K562 (cell line): Measurements from ENCODE around the gene SGSM2. TPM values are rescaled to one million over a fixed set of nuclear protein-coding genes. Genes with fewer than 3 reads are reported as not detected.

Source experiments
- polyA plus RNA-seq, 8 experiments: library from polyadenylated mRNA; depleted of rRNA in 4 of 8; stranded (reverse) in 5 of 8; unstranded in 3 of 8; fragments of >200 nt; fragmentation: Nextera tagmentation in 2 of 8; fragmentation: Illumina TruSeq in 1 of 8; extraction: Ambion mirVana in 2 of 8; extraction: Trizol in 1 of 8; gene quantifications; 2 replicates each; pipeline versions ENCODE4 v1.2.1 to v1.2.3, GENCODE V29; 2011 to 2014; ENCODE audit warnings: inconsistent platforms in 1 of 8, missing spikeins in 1 of 8
- small RNA-seq: library from RNA; depleted of rRNA; stranded (forward); fragments of <200 nt; gene quantifications from one replicate; pipeline ENCODE3, GENCODE V24; 2014
- total RNA-seq, 7 experiments: library from RNA; depleted of rRNA in 6 of 7; stranded (reverse); fragments of >200 nt in 6 of 7; fragmentation: Illumina TruSeq in 2 of 7; extraction: Trizol in 2 of 7; gene quantifications; 2 replicates each; pipeline versions ENCODE4 v1.2.1 to v1.2.3, GENCODE V29; 2011 to 2021; ENCODE audit warnings: low replicate concordance in 1 of 7

SGSM2 gene
- total and polyA plus RNA-seq, 9 of the 15 experiments (the other 6 are each of a cell fraction or from before 2014, with no cell fraction given) = 0.20 to 26.3 (median 14.8) TPM

Small RNA genes lying within 50 kb of the gene (small RNA-seq; reads per million reads assigned to genes)
- gene AC006435.3 (not detected), gene AC006435.4 (not detected), gene SNORD91A (948 reads per million, percentile 99 among the genes with 10 or more reads in this experiment), gene SNORD91B (136 reads per million, percentile 99 among the genes with 10 or more reads in this experiment)

Other genes with a start within 250 kb of the SGSM2 start
- gene SMG6, start 33.7 kb upstream of the SGSM2 start, total RNA-seq (2014; rRNA removed) = 6.9 and 7.3 TPM in 2 replicates
- gene SMG6, start 33.7 kb upstream of the SGSM2 start, total RNA-seq (2014; rRNA removed; fragmentation: Illumina TruSeq; extraction: Trizol) = 5.7 and 6.1 TPM in 2 replicates
- gene SMG6, start 33.7 kb upstream of the SGSM2 start, total RNA-seq (2015; rRNA removed; fragmentation: Illumina TruSeq; extraction: Trizol) = 6.0 TPM in 2 replicates
- 12.8 and 13.7 TPM in 2 replicates for gene SMG6, start 33.7 kb upstream of the SGSM2 start, total RNA-seq (2021)
- 1.7 and 3.6 TPM in 2 replicates for gene SMG6, start 33.7 kb upstream of the SGSM2 start, polyA plus RNA-seq (2011; rRNA removed)
- 13.9 TPM in 2 replicates for gene SMG6, start 33.7 kb upstream of the SGSM2 start, polyA plus RNA-seq (2014; fragmentation: Illumina TruSeq; extraction: Trizol)
- gene SMG6, start 33.7 kb upstream of the SGSM2 start, polyA plus RNA-seq (2014; fragmentation: Nextera tagmentation; extraction: Ambion mirVana) = under 1 TPM; 0.44 to 0.45 TPM
- gene SMG6, start 33.7 kb upstream of the SGSM2 start, polyA plus RNA-seq (2014; rRNA removed) = 5.5 and 5.8 TPM in 2 replicates
- 6.7 and 7.4 TPM in 2 replicates for gene SRR, start 33.6 kb upstream of the SGSM2 start, total RNA-seq (2014; rRNA removed)
- 3.7 and 5.0 TPM in 2 replicates for gene SRR, start 33.6 kb upstream of the SGSM2 start, total RNA-seq (2014; rRNA removed; fragmentation: Illumina TruSeq; extraction: Trizol)
- gene SRR, start 33.6 kb upstream of the SGSM2 start, total RNA-seq (2015; rRNA removed; fragmentation: Illumina TruSeq; extraction: Trizol) = 4.3 and 7.0 TPM in 2 replicates
- 8.1 and 9.9 TPM in 2 replicates for gene SRR, start 33.6 kb upstream of the SGSM2 start, total RNA-seq (2021)
- gene SRR, start 33.6 kb upstream of the SGSM2 start, polyA plus RNA-seq (2011; rRNA removed) = 19.4 and 19.5 TPM in 2 replicates
- gene SRR, start 33.6 kb upstream of the SGSM2 start, polyA plus RNA-seq (2014; fragmentation: Illumina TruSeq; extraction: Trizol) = 6.6 and 9.5 TPM in 2 replicates
- 10 to 100 TPM; 10.0 to 14.7 TPM for gene SRR, start 33.6 kb upstream of the SGSM2 start, polyA plus RNA-seq (2014; fragmentation: Nextera tagmentation; extraction: Ambion mirVana)
- 4.9 and 7.9 TPM in 2 replicates for gene SRR, start 33.6 kb upstream of the SGSM2 start, polyA plus RNA-seq (2014; rRNA removed)
- 87.5 and 90.0 TPM in 2 replicates for gene TSR1, start 1.0 kb upstream of the SGSM2 start, total RNA-seq (2014; rRNA removed)
- gene TSR1, start 1.0 kb upstream of the SGSM2 start, total RNA-seq (2014; rRNA removed; fragmentation: Illumina TruSeq; extraction: Trizol) = 58.4 and 59.9 TPM in 2 replicates
- gene TSR1, start 1.0 kb upstream of the SGSM2 start, total RNA-seq (2015; rRNA removed; fragmentation: Illumina TruSeq; extraction: Trizol) = 55.2 and 55.5 TPM in 2 replicates
- 59.3 and 62.6 TPM in 2 replicates for gene TSR1, start 1.0 kb upstream of the SGSM2 start, total RNA-seq (2021)
- gene TSR1, start 1.0 kb upstream of the SGSM2 start, polyA plus RNA-seq (2011; rRNA removed) = 15.6 and 16.4 TPM in 2 replicates
- gene TSR1, start 1.0 kb upstream of the SGSM2 start, polyA plus RNA-seq (2014; fragmentation: Illumina TruSeq; extraction: Trizol) = 58.1 and 60.3 TPM in 2 replicates
- 10 to 100 TPM; 16.4 to 41.1 TPM for gene TSR1, start 1.0 kb upstream of the SGSM2 start, polyA plus RNA-seq (2014; fragmentation: Nextera tagmentation; extraction: Ambion mirVana)
- gene TSR1, start 1.0 kb upstream of the SGSM2 start, polyA plus RNA-seq (2014; rRNA removed) = 35.5 and 36.8 TPM in 2 replicates
- gene MNT, start 63.6 kb downstream of the SGSM2 start, total RNA-seq (2014; rRNA removed) = 7.8 and 8.7 TPM in 2 replicates
- 2.9 and 3.1 TPM in 2 replicates for gene MNT, start 63.6 kb downstream of the SGSM2 start, total RNA-seq (2014; rRNA removed; fragmentation: Illumina TruSeq; extraction: Trizol)
- 4.9 and 5.3 TPM in 2 replicates for gene MNT, start 63.6 kb downstream of the SGSM2 start, total RNA-seq (2015; rRNA removed; fragmentation: Illumina TruSeq; extraction: Trizol)
- gene MNT, start 63.6 kb downstream of the SGSM2 start, total RNA-seq (2021) = 20.3 and 23.8 TPM in 2 replicates
- 3.3 and 4.9 TPM in 2 replicates for gene MNT, start 63.6 kb downstream of the SGSM2 start, polyA plus RNA-seq (2011; rRNA removed)
- 7.1 and 12.4 TPM in 2 replicates for gene MNT, start 63.6 kb downstream of the SGSM2 start, polyA plus RNA-seq (2014; fragmentation: Illumina TruSeq; extraction: Trizol)
- under 1 TPM; 0.18 to 0.21 TPM for gene MNT, start 63.6 kb downstream of the SGSM2 start, polyA plus RNA-seq (2014; fragmentation: Nextera tagmentation; extraction: Ambion mirVana)
- gene MNT, start 63.6 kb downstream of the SGSM2 start, polyA plus RNA-seq (2014; rRNA removed) = 11.3 and 13.4 TPM in 2 replicates
- gene METTL16, start 174.4 kb downstream of the SGSM2 start, total RNA-seq (2014; rRNA removed) = 15.9 and 20.2 TPM in 2 replicates
- 20.6 and 22.0 TPM in 2 replicates for gene METTL16, start 174.4 kb downstream of the SGSM2 start, total RNA-seq (2014; rRNA removed; fragmentation: Illumina TruSeq; extraction: Trizol)
- gene METTL16, start 174.4 kb downstream of the SGSM2 start, total RNA-seq (2015; rRNA removed; fragmentation: Illumina TruSeq; extraction: Trizol) = 18.3 and 18.5 TPM in 2 replicates
- gene METTL16, start 174.4 kb downstream of the SGSM2 start, total RNA-seq (2021) = 26.9 and 30.5 TPM in 2 replicates
- gene METTL16, start 174.4 kb downstream of the SGSM2 start, polyA plus RNA-seq (2011; rRNA removed) = 17.3 and 19.8 TPM in 2 replicates
- 18.4 and 20.8 TPM in 2 replicates for gene METTL16, start 174.4 kb downstream of the SGSM2 start, polyA plus RNA-seq (2014; fragmentation: Illumina TruSeq; extraction: Trizol)
- gene METTL16, start 174.4 kb downstream of the SGSM2 start, polyA plus RNA-seq (2014; fragmentation: Nextera tagmentation; extraction: Ambion mirVana) = 10 to 100 TPM; 12.1 to 14.1 TPM
- gene METTL16, start 174.4 kb downstream of the SGSM2 start, polyA plus RNA-seq (2014; rRNA removed) = 20.1 and 23.3 TPM in 2 replicates